Keratinocyte (primary cell): Measurements from ENCODE around the gene CHI3L1.

Experiments used
- EZH2 ChIP-seq: IDR thresholded peaks from one replicate; pipeline ENCODE4 v1.6.1; 2012; ENCODE audit warnings: inconsistent platforms, mild to moderate bottlenecking, low read length, moderate library complexity
- TF ChIP-seq, protein P1 (sequence below), 3 experiments: IDR thresholded peaks in 1 of 3; conservative IDR thresholded peaks in 1 of 3; optimal IDR thresholded peaks in 1 of 3; 2 replicates in 2 of 3; 3 replicates in 1 of 3; pipeline versions ENCODE3 to v1.5.1; 2011; ENCODE audit warnings: low read length in 3 of 3, mild to moderate bottlenecking in 3 of 3, moderate library complexity in 2 of 3, control low read depth in 1 of 3, inconsistent platforms in 1 of 3; ENCODE audit not compliant: insufficient read depth in 2 of 3; ENCODE audit errors: extremely low read depth in 1 of 3

DNA sequence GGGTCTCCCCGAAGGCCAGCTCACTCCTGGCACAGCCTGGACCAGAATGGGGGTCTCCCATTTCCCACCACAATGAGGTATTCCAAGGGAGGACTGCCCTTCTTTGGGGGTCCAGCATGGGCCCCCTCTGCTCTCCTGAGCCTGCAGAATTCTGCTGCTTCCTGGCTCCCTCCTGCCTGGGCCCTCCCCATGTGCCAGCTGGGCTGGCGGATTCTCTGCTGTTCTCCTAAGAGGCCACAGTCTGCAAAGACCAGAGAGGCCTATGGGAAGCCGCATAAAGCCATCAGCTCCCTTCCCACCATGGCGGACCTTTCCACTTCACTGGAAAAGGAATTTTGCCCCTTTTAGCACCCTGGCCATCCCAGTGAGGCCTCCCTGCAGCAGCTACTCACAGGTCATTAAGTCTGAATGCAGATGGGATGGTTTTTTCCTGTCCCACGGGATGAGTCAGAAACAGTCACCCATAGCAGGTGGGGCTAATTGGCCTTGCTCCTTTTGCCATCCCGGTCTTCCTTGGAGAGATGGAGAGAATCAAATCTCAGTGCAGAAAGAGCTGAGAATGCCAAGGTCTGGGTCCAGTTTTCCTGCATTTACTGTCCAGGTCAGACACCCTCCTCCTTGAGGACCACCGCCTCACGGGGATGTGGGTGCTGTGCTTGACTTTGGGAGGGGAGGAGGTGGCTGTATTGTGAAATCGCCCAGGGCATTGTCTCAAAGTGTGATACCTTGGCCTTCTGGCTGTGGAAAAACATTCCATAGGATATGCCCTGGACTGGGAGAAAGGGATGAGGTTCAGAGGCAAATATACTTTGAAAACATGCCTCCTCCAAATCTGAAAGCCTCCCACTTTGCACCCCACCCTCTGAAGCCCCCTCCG is 34.1 kb downstream of the CHI3L1 start:
- TF ChIP-seq, protein P1, sequence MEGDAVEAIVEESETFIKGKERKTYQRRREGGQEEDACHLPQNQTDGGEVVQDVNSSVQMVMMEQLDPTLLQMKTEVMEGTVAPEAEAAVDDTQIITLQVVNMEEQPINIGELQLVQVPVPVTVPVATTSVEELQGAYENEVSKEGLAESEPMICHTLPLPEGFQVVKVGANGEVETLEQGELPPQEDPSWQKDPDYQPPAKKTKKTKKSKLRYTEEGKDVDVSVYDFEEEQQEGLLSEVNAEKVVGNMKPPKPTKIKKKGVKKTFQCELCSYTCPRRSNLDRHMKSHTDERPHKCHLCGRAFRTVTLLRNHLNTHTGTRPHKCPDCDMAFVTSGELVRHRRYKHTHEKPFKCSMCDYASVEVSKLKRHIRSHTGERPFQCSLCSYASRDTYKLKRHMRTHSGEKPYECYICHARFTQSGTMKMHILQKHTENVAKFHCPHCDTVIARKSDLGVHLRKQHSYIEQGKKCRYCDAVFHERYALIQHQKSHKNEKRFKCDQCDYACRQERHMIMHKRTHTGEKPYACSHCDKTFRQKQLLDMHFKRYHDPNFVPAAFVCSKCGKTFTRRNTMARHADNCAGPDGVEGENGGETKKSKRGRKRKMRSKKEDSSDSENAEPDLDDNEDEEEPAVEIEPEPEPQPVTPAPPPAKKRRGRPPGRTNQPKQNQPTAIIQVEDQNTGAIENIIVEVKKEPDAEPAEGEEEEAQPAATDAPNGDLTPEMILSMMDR (optimal IDR thresholded peaks at IDR 0.05 in 1 of 3, IDR thresholded peaks at IDR 0.05 in 1 of 3, conservative IDR thresholded peaks at IDR 0.05 in 1 of 3; ENCODE audit: extremely low read depth in 1 of 3, insufficient read depth in 2 of 3, low read length in 3 of 3), result no peak
- TF ChIP-seq EZH2, result no peak
